GM12878 (cell line): Measurements from ENCODE around the gene ARFGAP3.

Experiments
- CTCF ChIP-seq, 3 experiments: IDR thresholded peaks in 2 of 3; conservative IDR thresholded peaks in 1 of 3; 2 replicates each; pipeline ENCODE4 v1.5.1; 2011; ENCODE audit warnings: low read depth in 3 of 3, low read length in 3 of 3, mild to moderate bottlenecking in 3 of 3, control low read depth in 2 of 3, moderate library complexity in 2 of 3, inconsistent platforms in 1 of 3, mixed read lengths in 1 of 3; ENCODE audit not compliant: control insufficient read depth in 2 of 3, insufficient read depth in 1 of 3; ENCODE audit errors: extremely low read depth in 1 of 3
- EZH2 ChIP-seq: IDR thresholded peaks from 2 replicates; pipeline ENCODE4 v1.6.1; 2012; ENCODE audit warnings: low read depth, mild to moderate bottlenecking, control low read depth, inconsistent platforms, low read length, borderline replicate concordance; ENCODE audit not compliant: control insufficient read depth
- HDAC6 ChIP-seq: fragments of 200-600 bp; sonication (generic); IDR thresholded peaks from one replicate; pipeline ENCODE4 v1.8.0; 2017; ENCODE audit warnings: antibody characterized with exemption; ENCODE audit not compliant: unreplicated experiment
- MAX ChIP-seq: IDR thresholded peaks from 2 replicates; pipeline ENCODE4 v1.6.1; 2012; ENCODE audit warnings: low read depth, low read length, improper control_type of control experiment
- MYC ChIP-seq: IDR thresholded peaks from 2 replicates; pipeline ENCODE4 v1.6.1; 2011; ENCODE audit warnings: mild to moderate bottlenecking, low read length, moderate library complexity, inconsistent platforms; ENCODE audit not compliant: insufficient read depth, insufficient replicate concordance, insufficient read length, severe bottlenecking
- POLR2AphosphoS5 ChIP-seq: IDR thresholded peaks from 2 replicates; pipeline ENCODE4 v1.6.1; 2011; ENCODE audit warnings: mild to moderate bottlenecking, low read length, inconsistent platforms
- REST ChIP-seq: IDR thresholded peaks from 2 replicates; pipeline ENCODE4 v1.6.1; 2012; ENCODE audit warnings: mild to moderate bottlenecking, low read depth, low read length
- SMC3 ChIP-seq: IDR thresholded peaks from 2 replicates; pipeline ENCODE4 v1.6.1; 2011; ENCODE audit warnings: low read length, improper control_type of control experiment, borderline replicate concordance
- SUZ12 ChIP-seq: fragments of 200-600 bp; sonication (generic); IDR thresholded peaks from one replicate; pipeline ENCODE4 v1.6.1; 2018; ENCODE audit warnings: antibody characterized with exemption, mild to moderate bottlenecking; ENCODE audit not compliant: unreplicated experiment
- USF1 ChIP-seq: IDR thresholded peaks from 2 replicates; pipeline ENCODE4 v1.6.1; 2011; ENCODE audit warnings: borderline replicate concordance, low read depth, mild to moderate bottlenecking, moderate library complexity, mixed read lengths, low read length; ENCODE audit not compliant: insufficient read depth; ENCODE audit errors: extremely low read length
- ZSCAN29 ChIP-seq: fragments of 450-650 bp; IDR thresholded peaks from 2 replicates; pipeline ENCODE4 v1.6.1; 2017; ENCODE audit warnings: mild to moderate bottlenecking, moderate library complexity

- TF ChIP-seq SUZ12 (no peak), REST (no peak), HDAC6 (no peak), USF1 (peak; percentile 76), SMC3 (no peak), EZH2 (no peak), POLR2AphosphoS5 (no peak), MAX (no peak), CTCF (IDR thresholded peaks at IDR 0.05 in 2 of 3, conservative IDR thresholded peaks at IDR 0.05 in 1 of 3; ENCODE audit: control insufficient read depth in 2 of 3, extremely low read depth in 1 of 3, insufficient read depth in 1 of 3, low read depth in 3 of 3, low read length in 3 of 3) (no peak), MYC (no peak), ZSCAN29 (no peak)
These were observed 35.1 kb upstream of the ARFGAP3 start for GRCh38 chr22:42892156-42892555.
